PC-3 (cell line): ENCODE data around the gene NT5DC3.

Source experiments
- EZH2phosphoT487 ChIP-seq: fragments of 300-600 bp; sonication (generic); IDR thresholded peaks from 2 replicates; pipeline ENCODE4 v1.6.1; 2018; ENCODE audit warnings: mild to moderate bottlenecking, antibody characterized with exemption, low read length, borderline replicate concordance
- TF ChIP-seq, protein P1 (sequence below): fragments of 300-600 bp; sonication (generic); conservative IDR thresholded peaks from 2 replicates; pipeline ENCODE4 v1.5.1; 2017; ENCODE audit warnings: antibody characterized with exemption, low read depth, mild to moderate bottlenecking, low read length

- TF ChIP-seq, protein P1, sequence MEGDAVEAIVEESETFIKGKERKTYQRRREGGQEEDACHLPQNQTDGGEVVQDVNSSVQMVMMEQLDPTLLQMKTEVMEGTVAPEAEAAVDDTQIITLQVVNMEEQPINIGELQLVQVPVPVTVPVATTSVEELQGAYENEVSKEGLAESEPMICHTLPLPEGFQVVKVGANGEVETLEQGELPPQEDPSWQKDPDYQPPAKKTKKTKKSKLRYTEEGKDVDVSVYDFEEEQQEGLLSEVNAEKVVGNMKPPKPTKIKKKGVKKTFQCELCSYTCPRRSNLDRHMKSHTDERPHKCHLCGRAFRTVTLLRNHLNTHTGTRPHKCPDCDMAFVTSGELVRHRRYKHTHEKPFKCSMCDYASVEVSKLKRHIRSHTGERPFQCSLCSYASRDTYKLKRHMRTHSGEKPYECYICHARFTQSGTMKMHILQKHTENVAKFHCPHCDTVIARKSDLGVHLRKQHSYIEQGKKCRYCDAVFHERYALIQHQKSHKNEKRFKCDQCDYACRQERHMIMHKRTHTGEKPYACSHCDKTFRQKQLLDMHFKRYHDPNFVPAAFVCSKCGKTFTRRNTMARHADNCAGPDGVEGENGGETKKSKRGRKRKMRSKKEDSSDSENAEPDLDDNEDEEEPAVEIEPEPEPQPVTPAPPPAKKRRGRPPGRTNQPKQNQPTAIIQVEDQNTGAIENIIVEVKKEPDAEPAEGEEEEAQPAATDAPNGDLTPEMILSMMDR: no peak
- no peak for TF ChIP-seq EZH2phosphoT487
Measured at GRCh38 chr12:103886195-103886797, 45.3 kb upstream of the NT5DC3 start.
